HL-60 (cell line): ENCODE results near the gene DNASE1.

Experiments used
- DNase-seq, 2 experiments: peaks; one replicate each; pipeline ENCODE4 v3.0.0-alpha.2; 2010 to 2020; ENCODE audit warnings: low read depth in 1 of 2, low spot score in 1 of 2
- H3K27ac ChIP-seq: fragments of 250-450 bp; sonication (Bioruptor Pico); replicated peaks from 2 replicates; pipeline ENCODE4 v1.5.1; 2020; ENCODE audit warnings: mild to moderate bottlenecking, moderate library complexity
- H3K27me3 ChIP-seq: fragments of 250-450 bp; sonication (Bioruptor Pico); 2 replicates; pipeline ENCODE4 v1.5.1; 2021; ENCODE audit warnings: mild to moderate bottlenecking, moderate library complexity; ENCODE audit not compliant: insufficient read depth, poor library complexity, severe bottlenecking
- H3K4me3 ChIP-seq: replicated peaks from 2 replicates; pipeline ENCODE4 v1.5.1; 2011; ENCODE audit warnings: mild to moderate bottlenecking, control low read depth, low read length; ENCODE audit not compliant: insufficient read depth
- CTCF ChIP-seq: IDR thresholded peaks from one replicate; pipeline ENCODE4 v1.5.1; 2011; ENCODE audit warnings: low read length, control low read depth, inconsistent platforms; ENCODE audit not compliant: insufficient read depth
- GABPA ChIP-seq: IDR thresholded peaks from 2 replicates; pipeline ENCODE4 v1.6.1; 2012; ENCODE audit warnings: low read depth
- POLR2AphosphoS5 ChIP-seq: IDR thresholded peaks from 2 replicates; pipeline ENCODE4 v1.6.1; 2012; ENCODE audit warnings: low read depth
- REST ChIP-seq: IDR thresholded peaks from 2 replicates; pipeline ENCODE4 v1.6.1; 2012; ENCODE audit warnings: low read depth; ENCODE audit not compliant: insufficient replicate concordance
- SPI1 ChIP-seq: IDR thresholded peaks from 2 replicates; pipeline ENCODE4 v1.6.1; 2012; ENCODE audit warnings: low read depth, mild to moderate bottlenecking, borderline replicate concordance

Gene DNASE1

GRCh38 chr16:3640632-3641501 lies 13.6 kb upstream of the DNASE1 start:
- no peak for TF ChIP-seq POLR2AphosphoS5
- no peak for TF ChIP-seq SPI1
- TF ChIP-seq REST: no peak
- TF ChIP-seq GABPA: no peak
- TF ChIP-seq CTCF: no peak
- Histone ChIP-seq H3K27me3 (no peaks in the 10 kb centered on the region), H3K27ac (no peak overlapping the region), H3K4me3 (no peak overlapping the region)
- no peak for DNase-seq

GRCh38 chr16:3641801-3642396 lies 12.6 kb upstream of the DNASE1 start:
- TF ChIP-seq CTCF: no peak
- TF ChIP-seq GABPA: no peak
- TF ChIP-seq POLR2AphosphoS5: no peak
- TF ChIP-seq REST: no peak
- TF ChIP-seq SPI1: no peak
- Histone ChIP-seq H3K27ac (no peak overlapping the region), H3K4me3 (no peak overlapping the region), H3K27me3 (no peaks in the 10 kb centered on the region)
- no peak for DNase-seq

GRCh38 chr16:3642397-3643094 lies 11.9 kb upstream of the DNASE1 start:
- TF ChIP-seq GABPA (no peak), CTCF (no peak), SPI1 (no peak), POLR2AphosphoS5 (no peak), REST (no peak)
- DNase-seq: no peak
- H3K27ac ChIP-seq: no peak overlapping the region
- no peaks in the 10 kb centered on the region for H3K27me3 ChIP-seq
- H3K4me3 ChIP-seq: no peak overlapping the region
